Stromal cell of bone marrow (primary cell): ENCODE results near the gene SMOC2.
"Not testable (repeated sequence)": the region's sequence is repeated elsewhere in the genome, so short reads cannot be mapped to it uniquely, and the experiment has no call there.

Experiments used
- DNase-seq: peaks from one replicate; pipeline ENCODE4 v3.0.0-alpha.2; 2012; ENCODE audit warnings: low read depth

The SMOC2 gene

GRCh38 chr6:168606722-168607121 is 165.7 kb downstream of the SMOC2 start:
- no peak for DNase-seq

GRCh38 chr6:168607272-168608112 is 166.5 kb downstream of the SMOC2 start:
- no peak for DNase-seq

- DNase-seq = no peak
Observed at GRCh38 chr6:168608113-168608400, 167.1 kb downstream of the SMOC2 start.

- no peak for DNase-seq
Observed at GRCh38 chr6:168609026-168609685, 168.2 kb downstream of the SMOC2 start.

- DNase-seq = no peak
Observed at GRCh38 chr6:168609914-168610490, 169.0 kb downstream of the SMOC2 start.

- DNase-seq = not testable (repeated sequence)
Observed at GRCh38 chr6:168610966-168611365, 170.0 kb downstream of the SMOC2 start.

GRCh38 chr6:168611691-168612090 is 170.7 kb downstream of the SMOC2 start:
- DNase-seq = no peak

- no peak for DNase-seq
Observed at GRCh38 chr6:168612586-168612985, 171.6 kb downstream of the SMOC2 start.

GRCh38 chr6:168615837-168616236 is 174.9 kb downstream of the SMOC2 start:
- no peak for DNase-seq

- peak; percentile 13 for DNase-seq
Observed at GRCh38 chr6:168616816-168617765, 176.1 kb downstream of the SMOC2 start.

- no peak for DNase-seq
Observed at GRCh38 chr6:168618546-168619315, 177.7 kb downstream of the SMOC2 start.

- DNase-seq = no peak
Observed at GRCh38 chr6:168619560-168620314, 178.8 kb downstream of the SMOC2 start.

GRCh38 chr6:168620578-168620977 is 179.6 kb downstream of the SMOC2 start:
- DNase-seq = no peak

GRCh38 chr6:168623736-168624135 is 182.8 kb downstream of the SMOC2 start:
- DNase-seq = no peak

GRCh38 chr6:168624540-168624939 is 183.6 kb downstream of the SMOC2 start:
- no peak for DNase-seq

- no peak for DNase-seq
Observed at GRCh38 chr6:168624948-168625347, 184.0 kb downstream of the SMOC2 start.

- DNase-seq = no peak
Observed at GRCh38 chr6:168625602-168626001, 184.6 kb downstream of the SMOC2 start.

GRCh38 chr6:168626046-168626602 is 185.1 kb downstream of the SMOC2 start:
- DNase-seq = no peak

GRCh38 chr6:168627506-168628175 is 186.7 kb downstream of the SMOC2 start:
- DNase-seq = no peak

- DNase-seq = no peak
Observed at GRCh38 chr6:168628176-168628553, 187.2 kb downstream of the SMOC2 start.
